NAMALWA (cell line): ENCODE measurements around the gene SNHG17.
"Not testable (repeated sequence)": the region's sequence is repeated elsewhere in the genome, so short reads cannot be mapped to it uniquely, and the experiment has no call there.

Experiments used
- DNase-seq: peaks from one replicate; pipeline ENCODE4 v3.0.0-alpha.2; 2015; ENCODE audit warnings: low spot score

The SNHG17 gene

GRCh38 chr20:38418509-38419204, 16.5 kb downstream of the SNHG17 start:
- no peak for DNase-seq

GRCh38 chr20:38414769-38415450, 20.2 kb downstream of the SNHG17 start:
- DNase-seq: no peak

GRCh38 chr20:38412877-38413577, 22.1 kb downstream of the SNHG17 start:
- DNase-seq: no peak

GRCh38 chr20:38407822-38408221, 27.3 kb downstream of the SNHG17 start:
- DNase-seq: not testable (repeated sequence)

GRCh38 chr20:38407321-38407720, 27.8 kb downstream of the SNHG17 start:
- no peak for DNase-seq

- no peak for DNase-seq
Measured at GRCh38 chr20:38406476-38406875, 28.7 kb downstream of the SNHG17 start.

GRCh38 chr20:38405132-38405531, 30.0 kb downstream of the SNHG17 start:
- DNase-seq: no peak

- DNase-seq: no peak
Measured at GRCh38 chr20:38404016-38404415, 31.1 kb downstream of the SNHG17 start.

GRCh38 chr20:38402816-38403215, 32.3 kb downstream of the SNHG17 start:
- no peak for DNase-seq

GRCh38 chr20:38402089-38402488, 33.0 kb downstream of the SNHG17 start:
- no peak for DNase-seq

- not testable (repeated sequence) for DNase-seq
Measured at GRCh38 chr20:38395751-38396395, 39.3 kb downstream of the SNHG17 start.

- DNase-seq: no peak
Measured at GRCh38 chr20:38395165-38395564, 40.0 kb downstream of the SNHG17 start.

GRCh38 chr20:38393259-38393658, 41.9 kb downstream of the SNHG17 start:
- DNase-seq: no peak

- peak; percentile 43 for DNase-seq
Measured at GRCh38 chr20:38392356-38392755, 42.8 kb downstream of the SNHG17 start.

- peak; percentile 13 for DNase-seq
Measured at GRCh38 chr20:38387953-38388352, 47.2 kb downstream of the SNHG17 start.

GRCh38 chr20:38386851-38387250, 48.3 kb downstream of the SNHG17 start:
- no peak for DNase-seq

- peak; percentile 6 for DNase-seq
Measured at GRCh38 chr20:38386004-38386403, 49.1 kb downstream of the SNHG17 start.

- DNase-seq: no peak
Measured at GRCh38 chr20:38383147-38383546, 52.0 kb downstream of the SNHG17 start.

- not testable (repeated sequence) for DNase-seq
Measured at GRCh38 chr20:38377838-38378237, 57.3 kb downstream of the SNHG17 start.

- DNase-seq: no peak
Measured at GRCh38 chr20:38377039-38377685, 58.0 kb downstream of the SNHG17 start.

- no peak for DNase-seq
Measured at GRCh38 chr20:38373898-38374297, 61.2 kb downstream of the SNHG17 start.
